Measurements from ENCODE around the gene DPP10.

DPP10 gene

GRCh38 chr2:114610677-114611076 is 168.2 kb downstream of the DPP10 start:
- DNase-seq = no peak

- no peak for DNase-seq
These were observed 172.2 kb downstream of the DPP10 start for GRCh38 chr2:114614592-114614991.

- no peak for DNase-seq
These were observed 186.0 kb downstream of the DPP10 start for GRCh38 chr2:114628481-114628880.

- no peak for DNase-seq
These were observed 188.7 kb downstream of the DPP10 start for GRCh38 chr2:114631146-114631545.

- DNase-seq = no peak
These were observed 199.8 kb downstream of the DPP10 start for GRCh38 chr2:114642166-114642770.

- no peak for DNase-seq
These were observed 200.6 kb downstream of the DPP10 start for GRCh38 chr2:114642988-114643553.

GRCh38 chr2:114651933-114652332 is 209.5 kb downstream of the DPP10 start:
- no peak for DNase-seq

- DNase-seq = no peak
These were observed 217.4 kb downstream of the DPP10 start for GRCh38 chr2:114659880-114660279.

GRCh38 chr2:114661971-114662939 is 219.8 kb downstream of the DPP10 start:
- no peak for DNase-seq

GRCh38 chr2:114668415-114668814 is 226.0 kb downstream of the DPP10 start:
- DNase-seq = no peak

- DNase-seq = no peak
These were observed 240.8 kb downstream of the DPP10 start for GRCh38 chr2:114683251-114683650.

- no peak for DNase-seq
These were observed 242.0 kb downstream of the DPP10 start for GRCh38 chr2:114684403-114684802.

- DNase-seq = no peak
These were observed 242.7 kb downstream of the DPP10 start for GRCh38 chr2:114685102-114685501.

GRCh38 chr2:114688241-114688640 is 245.8 kb downstream of the DPP10 start:
- DNase-seq = no peak

GRCh38 chr2:114698520-114698919 is 256.1 kb downstream of the DPP10 start:
- no peak for DNase-seq

GRCh38 chr2:114699423-114699944 is 257.0 kb downstream of the DPP10 start:
- DNase-seq = no peak

GRCh38 chr2:114700440-114700839 is 258.0 kb downstream of the DPP10 start:
- no peak for DNase-seq

GRCh38 chr2:114709936-114710850 is 267.8 kb downstream of the DPP10 start:
- no peak for DNase-seq

- no peak for DNase-seq
These were observed 271.9 kb downstream of the DPP10 start for GRCh38 chr2:114714313-114714712.

GRCh38 chr2:114717049-114717448 is 274.6 kb downstream of the DPP10 start:
- DNase-seq = no peak

GRCh38 chr2:114724454-114724853 is 282.0 kb downstream of the DPP10 start:
- no peak for DNase-seq

- DNase-seq = no peak
These were observed 284.6 kb downstream of the DPP10 start for GRCh38 chr2:114727012-114727411.

- DNase-seq = no peak
These were observed 285.9 kb downstream of the DPP10 start for GRCh38 chr2:114728372-114728771.

Measured in SIG-M5 (cell line).